Measurements from ENCODE around the gene LLCFC1.

Gene LLCFC1

DNA sequence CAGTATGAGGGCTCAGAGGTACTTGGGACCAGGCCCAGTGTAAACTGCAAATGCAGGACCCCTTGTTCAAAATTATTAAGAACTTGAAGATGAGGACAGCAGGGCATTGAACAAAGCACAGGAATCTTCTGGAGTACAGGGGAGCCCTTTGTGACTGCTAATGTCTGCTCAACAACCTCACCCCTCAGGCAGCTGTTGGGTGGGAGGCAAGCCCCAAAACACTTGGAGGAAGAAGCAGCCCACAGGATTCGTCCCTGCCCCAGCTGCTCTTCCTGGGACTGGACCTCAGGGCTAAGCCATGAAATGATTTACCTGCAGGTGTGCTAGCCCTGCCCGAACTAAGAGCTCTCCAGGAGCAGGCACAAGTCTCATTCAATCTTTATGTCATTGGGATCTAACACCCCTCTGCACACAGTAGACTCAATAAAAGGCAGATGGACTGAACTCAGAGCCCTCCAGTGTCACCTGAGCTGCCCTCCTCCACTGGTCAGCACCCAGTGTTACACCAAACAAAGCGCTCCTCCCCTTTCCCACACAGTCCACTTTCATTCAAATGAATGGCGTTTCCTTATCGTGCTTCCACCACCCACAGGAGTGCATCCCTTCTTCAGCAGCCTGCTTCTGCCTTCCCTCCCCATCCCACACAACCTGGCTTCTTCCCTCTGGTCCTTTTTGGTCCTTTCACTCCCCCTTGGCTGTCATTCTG, 6.7 kb upstream of the LLCFC1 start:
- TF ChIP-seq, protein P1, sequence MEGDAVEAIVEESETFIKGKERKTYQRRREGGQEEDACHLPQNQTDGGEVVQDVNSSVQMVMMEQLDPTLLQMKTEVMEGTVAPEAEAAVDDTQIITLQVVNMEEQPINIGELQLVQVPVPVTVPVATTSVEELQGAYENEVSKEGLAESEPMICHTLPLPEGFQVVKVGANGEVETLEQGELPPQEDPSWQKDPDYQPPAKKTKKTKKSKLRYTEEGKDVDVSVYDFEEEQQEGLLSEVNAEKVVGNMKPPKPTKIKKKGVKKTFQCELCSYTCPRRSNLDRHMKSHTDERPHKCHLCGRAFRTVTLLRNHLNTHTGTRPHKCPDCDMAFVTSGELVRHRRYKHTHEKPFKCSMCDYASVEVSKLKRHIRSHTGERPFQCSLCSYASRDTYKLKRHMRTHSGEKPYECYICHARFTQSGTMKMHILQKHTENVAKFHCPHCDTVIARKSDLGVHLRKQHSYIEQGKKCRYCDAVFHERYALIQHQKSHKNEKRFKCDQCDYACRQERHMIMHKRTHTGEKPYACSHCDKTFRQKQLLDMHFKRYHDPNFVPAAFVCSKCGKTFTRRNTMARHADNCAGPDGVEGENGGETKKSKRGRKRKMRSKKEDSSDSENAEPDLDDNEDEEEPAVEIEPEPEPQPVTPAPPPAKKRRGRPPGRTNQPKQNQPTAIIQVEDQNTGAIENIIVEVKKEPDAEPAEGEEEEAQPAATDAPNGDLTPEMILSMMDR (IDR thresholded peaks at IDR 0.05; ENCODE audit: extremely low read depth, missing control alignments), result no peak
- DNase-seq (ENCODE audit: low spot score), result no peak

DNA sequence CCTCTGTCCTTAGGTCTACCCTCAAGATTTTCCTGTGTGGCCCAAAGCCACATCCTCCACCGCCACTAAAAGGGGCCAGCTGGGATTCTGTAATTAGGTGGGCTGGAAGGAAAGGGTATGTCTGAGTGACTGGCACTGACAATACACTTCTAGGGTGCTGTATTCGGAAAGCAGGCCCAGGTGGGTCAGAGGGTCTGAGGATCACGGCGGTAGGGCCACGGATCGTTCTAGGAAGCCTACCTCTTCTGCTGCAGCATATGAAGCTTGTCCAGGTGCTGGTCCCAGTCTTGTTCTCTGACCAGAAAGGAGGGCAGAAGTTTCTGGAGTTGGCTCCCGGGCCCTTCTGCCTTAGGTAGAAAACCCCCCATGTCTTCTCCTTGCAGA, 6.2 kb upstream of the LLCFC1 start:
- TF ChIP-seq, protein P1 (IDR thresholded peaks at IDR 0.05; ENCODE audit: extremely low read depth, missing control alignments), result no peak
- DNase-seq (ENCODE audit: low spot score), result no peak

DNA sequence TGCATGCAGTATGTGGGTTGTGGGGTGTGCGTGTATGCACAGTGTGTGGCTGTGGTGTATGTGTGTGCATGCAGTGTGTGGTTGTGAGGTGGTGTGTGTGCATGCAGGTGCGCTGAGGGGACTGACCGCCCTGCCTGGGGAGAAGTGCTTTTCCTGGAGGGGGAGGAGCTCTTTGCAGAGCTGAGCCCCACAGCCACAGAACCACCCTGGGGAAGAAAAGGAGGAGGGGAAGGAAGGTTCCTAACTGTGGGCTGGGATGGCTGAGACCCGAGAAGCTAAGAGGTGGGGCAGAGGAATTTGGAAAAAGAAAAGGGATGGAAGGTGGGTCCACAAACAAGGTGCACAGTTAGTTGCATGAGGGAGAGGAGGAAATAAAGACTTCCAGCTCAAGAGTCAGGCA, 5.7 kb upstream of the LLCFC1 start, which contains the start of gene TRPV5:
Gene TRPV5, minus strand, starts transcription at position 123 of the 400 bp plus-strand sequence. CDS start 287 bp downstream, outside the sequence.
- TF ChIP-seq, protein P1 (IDR thresholded peaks at IDR 0.05; ENCODE audit: extremely low read depth, missing control alignments), result no peak
- no peak for DNase-seq (ENCODE audit: low spot score)

DNA sequence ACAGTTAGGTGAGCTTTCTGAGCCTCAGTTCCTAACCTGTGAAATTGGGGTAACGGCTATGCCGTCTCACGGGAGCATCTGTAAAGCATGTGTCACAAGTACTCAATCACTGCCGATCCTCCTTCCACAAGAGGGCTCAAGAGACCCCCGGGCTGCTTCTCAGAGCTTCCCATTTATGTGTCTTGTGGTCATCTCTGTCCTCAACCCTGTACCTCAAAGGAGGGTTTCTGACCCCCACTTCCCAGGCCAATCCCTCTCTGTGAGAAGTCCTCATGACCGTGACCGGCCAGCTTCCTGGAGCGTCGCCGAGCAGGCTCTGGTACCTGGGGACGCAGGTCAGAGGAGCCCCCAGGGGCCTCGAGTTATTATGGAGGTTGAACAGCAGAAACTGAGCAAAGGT, 5.2 kb upstream of the LLCFC1 start:
- DNase-seq (ENCODE audit: low spot score), result no peak
- TF ChIP-seq, protein P1 (IDR thresholded peaks at IDR 0.05; ENCODE audit: extremely low read depth, missing control alignments), result no peak

DNA sequence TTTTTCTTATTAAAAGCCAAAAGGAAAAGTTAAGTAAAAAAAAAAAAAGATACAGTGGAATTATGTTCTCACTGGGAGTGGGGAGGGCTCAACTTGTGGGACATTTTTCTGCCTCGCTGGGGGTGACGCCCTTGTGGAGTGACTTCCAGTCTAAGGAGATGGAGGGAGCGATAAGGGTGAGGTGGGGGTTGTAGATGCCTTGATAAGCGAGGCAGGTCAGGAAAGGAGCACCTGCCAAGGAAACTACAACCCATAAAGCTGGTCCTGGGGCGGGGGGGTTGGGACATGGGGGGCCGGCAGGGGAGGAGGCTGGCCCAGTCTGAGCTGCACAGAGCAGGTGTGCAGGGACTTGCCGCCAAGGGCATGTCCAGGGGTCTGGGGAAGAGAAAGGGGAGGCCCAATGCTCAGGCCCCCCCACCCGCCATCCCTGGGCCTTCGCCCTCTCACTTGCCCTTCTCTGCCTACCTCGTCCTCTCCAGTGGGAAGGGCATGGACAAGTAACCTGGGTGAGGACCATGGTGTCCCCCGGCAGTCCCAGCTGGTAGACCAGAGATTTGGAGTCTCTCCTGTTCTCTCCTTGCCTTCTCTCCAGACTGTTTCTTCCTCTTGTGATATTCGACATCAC, 3.2 kb upstream of the LLCFC1 start:
- TF ChIP-seq, protein P1 (IDR thresholded peaks at IDR 0.05; ENCODE audit: extremely low read depth, missing control alignments), result no peak
- no peak for DNase-seq (ENCODE audit: low spot score)

DNA sequence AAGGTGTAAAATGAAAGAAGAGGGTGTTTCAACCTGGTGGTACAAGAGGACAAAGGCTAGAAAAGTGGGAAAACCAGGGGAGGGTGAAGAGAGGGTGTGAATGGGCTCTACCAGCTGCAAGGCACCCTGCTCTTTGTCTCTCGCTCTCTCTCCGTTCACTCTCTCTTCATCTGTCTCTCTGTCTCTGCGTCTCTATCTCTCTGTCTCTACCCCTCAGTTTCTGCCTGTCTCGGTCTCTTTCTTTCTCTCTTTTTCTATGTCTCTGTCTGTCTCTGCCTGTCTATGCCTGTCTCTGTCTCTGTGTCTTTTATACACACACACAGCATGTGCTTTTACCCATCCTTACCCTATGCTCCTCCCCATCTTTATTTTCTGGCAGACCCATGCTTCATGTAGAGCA, 673 bp upstream of the LLCFC1 start:
- no peak for DNase-seq (ENCODE audit: low spot score)
- TF ChIP-seq, protein P1 (IDR thresholded peaks at IDR 0.05; ENCODE audit: extremely low read depth, missing control alignments), result no peak

DNA sequence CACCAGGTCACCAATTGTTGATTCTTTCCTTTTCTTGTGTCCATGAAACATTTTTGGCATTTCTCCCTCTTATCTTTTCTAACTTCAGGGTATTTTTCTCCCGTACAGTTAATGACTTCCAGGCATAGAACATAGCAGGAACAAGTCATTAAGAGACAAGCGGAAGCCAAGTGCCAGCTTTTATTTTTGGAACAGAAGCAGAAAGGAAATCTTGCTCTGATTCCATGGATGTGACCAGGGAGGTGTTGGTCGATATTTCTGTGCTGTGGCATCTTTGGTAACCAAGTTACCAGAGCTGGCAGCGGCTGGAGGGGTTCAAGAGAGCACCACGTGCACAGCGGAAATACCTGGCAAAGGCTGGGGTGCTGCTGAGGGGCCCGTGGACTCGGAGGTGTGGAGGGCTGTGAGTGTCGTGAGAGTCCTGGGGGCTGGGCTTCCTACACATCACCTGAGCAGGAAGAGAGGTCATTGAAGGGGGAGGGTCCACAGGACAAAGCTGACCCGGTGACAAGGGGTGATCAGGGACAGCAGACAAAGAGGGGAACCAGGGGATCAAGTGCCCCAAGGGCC, 1.8 kb downstream of the LLCFC1 start:
- TF ChIP-seq, protein P1 (IDR thresholded peaks at IDR 0.05; ENCODE audit: extremely low read depth, missing control alignments), result no peak
- no peak for DNase-seq (ENCODE audit: low spot score)
